ENCODE results near the gene GLS. TPM values are rescaled to one million over a fixed set of nuclear protein-coding genes. Genes with fewer than 3 reads are reported as not detected.

The GLS gene
- total RNA-seq, 1 donor from 2014 or later = 180 TPM

DNA sequence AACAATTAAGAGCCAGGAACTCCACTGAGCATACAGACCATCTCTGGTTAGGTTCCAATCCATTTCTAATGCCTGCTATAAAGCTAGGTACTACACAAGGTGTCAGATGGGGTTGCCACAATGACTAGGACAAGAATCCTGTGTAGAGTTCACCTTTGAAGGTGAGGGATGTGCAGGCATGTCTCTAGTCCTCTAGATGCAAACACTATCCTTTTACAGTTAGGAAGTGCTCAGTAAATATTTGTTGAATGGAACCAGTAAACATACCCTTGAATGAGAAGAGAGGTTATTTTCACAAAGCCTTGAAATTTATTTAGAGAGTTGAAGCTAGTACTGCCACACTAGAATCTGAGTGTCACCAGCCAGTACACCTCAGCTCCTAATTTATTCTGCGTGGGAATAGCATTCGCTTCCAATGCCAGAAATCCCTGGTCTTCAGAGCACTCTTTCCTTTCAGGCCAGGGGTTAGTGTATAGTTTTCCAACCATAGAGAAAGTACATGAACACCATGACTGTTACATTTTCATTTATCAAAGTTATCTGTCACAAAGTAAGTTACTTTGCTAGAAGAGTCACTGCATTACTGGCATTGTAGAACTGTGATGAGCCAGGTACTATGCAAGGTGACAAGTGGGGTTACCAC is 85.1 kb downstream of the GLS start:
- H3K4me1 ChIP-seq = peaks cover 10% of the 10 kb centered on the region
- ATAC-seq = no peak
- H3K4me3 ChIP-seq = no peak overlapping the region
- H3K27me3 ChIP-seq (ENCODE audit: low read depth) = no peaks in the 10 kb centered on the region
- TF ChIP-seq, protein P1, sequence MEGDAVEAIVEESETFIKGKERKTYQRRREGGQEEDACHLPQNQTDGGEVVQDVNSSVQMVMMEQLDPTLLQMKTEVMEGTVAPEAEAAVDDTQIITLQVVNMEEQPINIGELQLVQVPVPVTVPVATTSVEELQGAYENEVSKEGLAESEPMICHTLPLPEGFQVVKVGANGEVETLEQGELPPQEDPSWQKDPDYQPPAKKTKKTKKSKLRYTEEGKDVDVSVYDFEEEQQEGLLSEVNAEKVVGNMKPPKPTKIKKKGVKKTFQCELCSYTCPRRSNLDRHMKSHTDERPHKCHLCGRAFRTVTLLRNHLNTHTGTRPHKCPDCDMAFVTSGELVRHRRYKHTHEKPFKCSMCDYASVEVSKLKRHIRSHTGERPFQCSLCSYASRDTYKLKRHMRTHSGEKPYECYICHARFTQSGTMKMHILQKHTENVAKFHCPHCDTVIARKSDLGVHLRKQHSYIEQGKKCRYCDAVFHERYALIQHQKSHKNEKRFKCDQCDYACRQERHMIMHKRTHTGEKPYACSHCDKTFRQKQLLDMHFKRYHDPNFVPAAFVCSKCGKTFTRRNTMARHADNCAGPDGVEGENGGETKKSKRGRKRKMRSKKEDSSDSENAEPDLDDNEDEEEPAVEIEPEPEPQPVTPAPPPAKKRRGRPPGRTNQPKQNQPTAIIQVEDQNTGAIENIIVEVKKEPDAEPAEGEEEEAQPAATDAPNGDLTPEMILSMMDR (IDR thresholded peaks at IDR 0.05) = no peak
- DNase-seq = no peak
- H3K36me3 ChIP-seq = peaks cover 89% of the 10 kb centered on the region
- intact Hi-C loops (cut with DNase I) = no loop called here
- no peak overlapping the region for H3K27ac ChIP-seq
- H3K9me3 ChIP-seq = no peaks in the 10 kb centered on the region

DNA sequence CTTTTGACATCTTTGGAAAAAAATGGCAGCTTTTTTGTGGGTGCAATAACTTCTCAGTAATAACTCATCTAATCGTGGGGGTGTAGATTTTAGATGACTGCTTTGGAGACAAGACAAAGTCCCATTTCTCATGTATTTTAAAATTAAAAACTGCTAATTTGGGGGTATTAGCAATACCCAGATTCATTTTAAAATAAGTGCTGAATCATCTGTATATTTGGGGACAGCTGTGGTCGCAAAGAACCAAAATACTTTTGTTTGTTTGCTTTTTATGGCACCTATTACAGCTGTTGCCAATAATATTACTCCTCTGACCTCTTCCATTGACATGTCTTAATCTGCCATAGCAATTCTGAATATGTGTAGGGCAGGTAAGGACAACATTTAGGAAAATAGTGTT is 87.9 kb downstream of the GLS start:
- intact Hi-C loops (cut with DNase I) = no loop called here
- DNase-seq = no peak
- H3K27me3 ChIP-seq (ENCODE audit: low read depth) = no peaks in the 10 kb centered on the region
- H3K36me3 ChIP-seq = peaks cover 97% of the 10 kb centered on the region
- TF ChIP-seq, protein P1 (IDR thresholded peaks at IDR 0.05) = no peak
- no peak overlapping the region for H3K27ac ChIP-seq
- peaks cover 20% of the 10 kb centered on the region for H3K4me1 ChIP-seq
- H3K9me3 ChIP-seq = no peaks in the 10 kb centered on the region
- H3K4me3 ChIP-seq = no peak overlapping the region
- ATAC-seq = no peak

DNA sequence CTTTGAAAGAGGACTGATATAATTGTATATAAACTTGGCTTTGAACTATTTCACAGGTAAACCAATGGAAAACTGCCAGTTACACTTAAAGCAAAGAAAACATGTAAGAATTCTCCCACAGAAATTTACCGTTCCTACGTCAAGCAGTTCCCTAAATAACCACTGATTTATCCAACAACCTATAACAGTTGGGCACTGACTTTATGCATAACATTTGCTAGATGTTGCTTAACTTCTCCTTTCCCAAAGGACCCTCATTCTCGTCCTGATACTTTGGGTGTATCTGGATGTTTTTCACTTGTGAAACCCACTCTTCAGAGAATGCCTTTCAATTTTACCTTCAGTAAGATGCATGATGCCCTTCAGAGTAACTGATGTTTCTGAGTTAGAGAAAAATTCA is 89.5 kb downstream of the GLS start:
- intact Hi-C loops (cut with DNase I) = no loop called here
- no peak overlapping the region for H3K27ac ChIP-seq

DNA sequence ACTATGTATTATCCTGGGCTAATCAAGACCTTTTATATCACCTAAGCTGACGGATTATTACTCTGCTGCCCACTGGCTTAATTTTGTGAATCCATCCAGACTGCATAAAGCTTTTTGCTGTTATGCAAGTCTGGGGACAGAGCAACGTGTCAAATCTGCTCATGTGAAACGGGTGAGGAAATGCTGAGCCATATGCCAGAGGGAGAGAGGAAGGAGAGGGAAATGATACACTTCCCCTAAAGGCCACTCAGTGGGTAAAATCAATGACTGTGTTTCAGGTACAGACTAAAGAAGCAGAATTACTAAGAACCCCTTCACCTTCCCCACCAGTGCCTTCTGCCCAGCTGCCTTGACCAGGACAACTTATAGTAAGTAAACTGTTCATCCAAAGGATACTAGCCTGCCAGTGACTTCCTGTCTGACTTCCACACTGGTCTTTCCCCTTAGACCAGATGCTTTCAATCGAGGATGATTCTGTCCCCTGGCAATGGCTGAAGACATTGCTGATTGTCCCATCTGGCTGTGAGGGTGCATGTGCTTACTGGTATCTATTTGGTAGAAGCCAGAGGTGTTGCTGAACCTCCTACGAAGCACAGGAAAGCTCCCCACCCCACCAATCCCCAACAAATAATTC is 90.4 kb downstream of the GLS start:
- Histone ChIP-seq H3K9me3 (no peaks in the 10 kb centered on the region), H3K36me3 (peaks cover 97% of the 10 kb centered on the region), H3K27me3 (ENCODE audit: low read depth) (no peaks in the 10 kb centered on the region), H3K27ac (no peak overlapping the region), H3K4me3 (no peak overlapping the region), H3K4me1 (peaks cover 38% of the 10 kb centered on the region)
- peak; percentile 23 to 42 for ATAC-seq
- DNase-seq = no peak
- intact Hi-C loops (cut with DNase I) = no loop called here
- TF ChIP-seq, protein P1 (IDR thresholded peaks at IDR 0.05) = no peak

More for the DNA sequence above, 89.5 kb downstream of the GLS start:
- peaks cover 36% of the 10 kb centered on the region for H3K4me1 ChIP-seq
- no peaks in the 10 kb centered on the region for H3K27me3 ChIP-seq (ENCODE audit: low read depth)
- H3K9me3 ChIP-seq = no peaks in the 10 kb centered on the region
- DNase-seq (no peak), ATAC-seq (no peak)
- H3K36me3 ChIP-seq = peaks cover 97% of the 10 kb centered on the region
- TF ChIP-seq, protein P1 (IDR thresholded peaks at IDR 0.05) = no peak
- no peak overlapping the region for H3K4me3 ChIP-seq

DNA sequence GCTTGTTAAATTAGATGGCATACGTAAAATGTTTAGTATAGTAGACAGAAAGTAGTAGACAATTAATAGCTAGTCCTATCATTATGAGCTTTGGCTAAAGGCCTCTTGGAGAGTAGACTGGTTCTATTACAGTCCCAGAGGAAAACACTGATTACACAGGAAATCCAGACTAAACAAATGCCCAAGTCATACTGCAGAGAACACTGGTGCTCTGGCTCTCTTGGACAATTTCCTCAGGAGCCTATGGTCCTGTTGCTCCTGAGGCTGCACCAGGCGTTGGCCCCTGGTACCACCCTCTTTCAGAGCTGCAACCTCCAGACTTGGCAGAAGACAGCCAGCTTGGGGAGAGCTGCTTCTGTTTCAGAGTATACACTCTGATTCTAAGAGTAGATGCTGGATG is 91.6 kb downstream of the GLS start:
- Histone ChIP-seq H3K27ac (no peak overlapping the region), H3K36me3 (peaks cover 98% of the 10 kb centered on the region), H3K4me1 (peaks cover 38% of the 10 kb centered on the region), H3K27me3 (ENCODE audit: low read depth) (no peaks in the 10 kb centered on the region), H3K9me3 (no peaks in the 10 kb centered on the region), H3K4me3 (no peak overlapping the region)
- TF ChIP-seq, protein P1 (IDR thresholded peaks at IDR 0.05) = no peak
- ATAC-seq (no peak), DNase-seq (no peak)
- intact Hi-C loops (cut with DNase I) = no loop called here
